Measurements from ENCODE around the gene TTYH1.
"Not testable (repeated sequence)": the region's sequence is repeated elsewhere in the genome, so short reads cannot be mapped to it uniquely, and the experiment has no call there.

The TTYH1 gene

DNA sequence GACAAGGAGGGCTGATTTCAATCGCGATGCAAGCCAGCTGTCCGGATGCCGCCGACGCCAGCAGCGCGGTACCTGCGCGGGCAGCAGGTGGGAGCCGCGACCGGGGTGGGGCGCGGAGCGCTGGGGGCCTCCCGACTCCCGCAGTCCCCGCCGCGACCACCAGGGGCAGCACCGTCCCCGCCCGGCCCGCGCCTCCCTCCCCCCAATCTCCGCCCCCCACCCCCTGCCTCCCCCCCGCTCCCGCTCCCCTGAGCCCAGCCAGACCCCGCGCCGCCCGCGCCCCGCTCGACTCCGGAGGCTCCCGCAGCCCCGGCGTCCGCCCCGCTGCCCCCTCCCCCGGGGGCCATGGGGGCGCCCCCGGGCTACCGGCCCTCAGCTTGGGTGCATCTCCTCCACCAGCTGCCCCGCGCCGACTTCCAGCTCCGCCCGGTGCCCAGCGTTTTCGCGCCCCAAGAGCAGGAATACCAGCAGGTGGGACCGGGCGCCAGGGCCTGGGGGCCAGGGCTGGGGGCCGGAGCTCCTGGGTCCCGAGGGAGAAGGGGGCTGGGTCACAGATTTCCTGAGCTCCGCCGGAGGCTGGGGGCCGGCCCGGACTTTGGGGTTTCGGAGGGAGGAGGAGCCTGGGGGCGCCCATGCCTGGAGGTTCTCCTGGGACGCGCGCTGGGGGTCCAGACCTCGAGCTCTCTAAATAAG, at the start of gene TTYH1:
Gene TTYH1 (plus strand): TSS at position 257 of the 693 bp plus-strand sequence. CDS start 89 bp downstream, at position 346.
- DNase-seq = no peak

DNA sequence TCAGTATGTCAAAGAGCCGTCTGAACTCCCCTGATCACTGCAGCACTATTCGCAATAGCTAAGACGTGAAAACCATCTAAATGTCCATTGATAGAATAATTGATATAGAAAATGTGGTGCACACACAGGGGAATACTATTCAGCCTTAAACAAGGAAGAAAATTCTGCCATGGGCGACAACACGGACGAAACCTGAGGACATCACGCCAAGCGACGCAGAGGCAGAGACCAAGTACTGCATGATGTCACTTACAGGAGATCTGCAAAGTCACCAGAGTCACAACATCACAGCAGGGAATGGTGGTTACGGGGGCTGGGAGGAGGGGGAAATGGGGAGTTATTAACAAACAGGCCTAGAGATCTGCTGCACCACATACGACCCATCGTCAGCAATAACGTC, 49.5 kb upstream of the TTYH1 start:
- DNase-seq = not testable (repeated sequence)

DNA sequence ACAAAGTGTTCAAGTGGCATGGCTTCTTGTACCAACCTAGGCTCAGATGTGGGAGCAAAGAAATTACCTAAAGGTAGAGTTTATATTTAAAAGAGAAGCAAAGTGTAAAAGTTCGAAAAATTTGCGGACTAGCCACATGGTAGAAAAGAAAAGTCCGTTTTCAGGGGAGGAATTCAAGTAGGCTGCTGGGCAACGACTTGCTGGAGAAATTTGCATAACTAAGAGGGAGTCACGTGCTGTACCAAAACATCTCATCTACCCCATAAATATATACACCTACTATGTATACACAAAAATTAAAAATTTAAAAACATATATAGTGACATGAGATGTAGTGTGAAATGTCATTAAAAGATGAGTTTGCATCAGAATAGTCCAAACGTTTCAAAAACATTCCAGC, 48.5 kb upstream of the TTYH1 start:
- no peak for DNase-seq

DNA sequence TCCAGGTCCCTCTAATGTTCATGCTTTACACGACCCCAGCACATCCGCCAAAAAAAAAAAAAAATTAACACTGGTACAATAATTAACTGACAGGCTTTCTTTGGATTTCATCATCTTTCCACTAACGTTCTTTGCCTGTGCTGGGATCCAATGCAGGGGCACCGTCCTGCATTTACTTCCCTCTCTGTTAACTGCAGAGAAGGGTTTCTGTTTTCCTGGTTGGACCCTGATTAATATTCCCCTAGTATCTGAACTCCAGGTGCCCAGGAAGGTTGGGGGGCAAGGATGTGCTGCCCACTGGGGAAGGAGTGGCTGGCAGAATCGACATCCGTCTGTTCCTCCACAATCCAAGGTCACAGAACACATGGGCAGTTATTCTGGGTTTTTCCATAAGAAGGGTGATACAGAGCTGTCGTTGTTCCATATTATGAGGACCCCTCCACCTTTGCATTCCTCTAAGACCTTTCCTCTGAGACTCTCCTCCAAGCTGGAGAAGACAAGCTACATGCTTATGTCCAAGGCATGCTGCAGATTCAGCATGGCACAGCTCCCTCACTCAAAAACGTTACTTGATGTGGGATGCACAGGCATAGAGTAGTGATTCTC, 46.1 kb upstream of the TTYH1 start:
- no peak for DNase-seq

DNA sequence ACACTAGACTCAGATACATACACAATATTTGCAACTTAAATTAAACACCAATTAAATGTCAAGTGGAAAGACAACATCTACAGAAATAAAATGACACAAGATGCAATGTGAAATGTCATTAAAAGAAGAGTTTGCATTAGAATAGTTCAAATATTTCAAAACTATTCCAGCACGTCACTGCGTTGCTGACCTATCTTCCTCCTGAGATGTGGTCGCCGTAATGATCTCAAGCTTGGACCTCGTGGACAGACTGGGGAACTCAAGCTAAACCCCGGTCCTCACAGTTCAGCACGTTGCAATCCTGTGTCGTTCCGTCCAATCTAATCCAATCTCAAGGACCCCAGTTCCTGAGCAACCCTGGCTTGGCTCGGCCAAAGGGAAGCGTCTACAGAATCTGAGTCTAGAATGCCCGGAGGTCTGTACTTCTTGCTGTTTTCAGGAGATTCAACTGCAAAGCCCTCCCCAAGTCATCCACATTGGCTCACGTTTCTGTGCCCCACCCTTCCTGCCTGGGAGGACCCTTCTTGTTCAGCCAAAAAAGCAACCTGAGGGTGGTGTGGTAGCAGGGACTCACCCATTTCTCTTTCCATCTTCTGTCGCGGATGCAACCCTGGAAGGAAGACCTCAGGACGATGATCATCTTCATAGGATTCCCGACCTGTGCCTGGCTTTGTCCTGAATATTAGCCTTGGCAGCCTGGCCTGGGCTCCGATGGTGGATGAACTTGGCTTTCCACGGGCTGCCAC, 45.4 kb upstream of the TTYH1 start:
- not testable (repeated sequence) for DNase-seq

DNA sequence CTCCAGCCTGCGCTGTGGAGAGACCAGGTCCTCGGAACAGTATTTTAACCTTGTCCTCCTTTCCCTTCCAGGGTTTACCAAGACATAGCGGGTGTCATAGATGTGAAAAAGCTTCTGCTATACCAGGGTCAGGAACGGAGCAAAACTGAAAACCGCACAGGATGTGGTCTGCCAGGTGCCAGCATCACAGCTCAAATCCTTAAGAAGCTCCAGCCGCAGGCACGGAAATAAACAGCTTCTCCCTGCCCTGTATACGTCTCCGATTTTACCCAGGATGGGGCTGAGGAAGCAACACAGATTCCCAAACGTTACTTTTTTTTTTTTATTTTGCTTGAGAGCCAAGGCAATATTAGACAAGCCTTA, 44.8 kb upstream of the TTYH1 start:
- DNase-seq = peak; percentile 79

DNA sequence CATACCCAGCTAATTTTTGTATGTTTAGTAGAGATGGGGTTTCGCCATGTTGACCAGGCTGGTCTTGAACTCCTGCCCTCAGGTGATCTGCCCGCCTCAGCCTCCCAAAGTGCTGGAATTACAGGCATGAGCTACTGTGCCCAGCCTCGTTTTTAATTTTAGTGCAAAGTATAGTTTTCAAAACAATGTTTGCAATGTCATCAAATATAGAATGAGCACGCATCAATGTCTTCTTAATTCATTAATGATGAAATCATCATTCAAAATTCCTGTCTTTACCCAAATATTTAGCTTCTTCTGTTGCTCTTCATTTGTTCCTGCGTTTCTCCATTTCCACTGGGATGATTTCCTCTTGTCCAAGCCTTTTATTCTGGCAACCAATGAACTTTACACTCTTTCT, 43.8 kb upstream of the TTYH1 start:
- DNase-seq = not testable (repeated sequence)

DNA sequence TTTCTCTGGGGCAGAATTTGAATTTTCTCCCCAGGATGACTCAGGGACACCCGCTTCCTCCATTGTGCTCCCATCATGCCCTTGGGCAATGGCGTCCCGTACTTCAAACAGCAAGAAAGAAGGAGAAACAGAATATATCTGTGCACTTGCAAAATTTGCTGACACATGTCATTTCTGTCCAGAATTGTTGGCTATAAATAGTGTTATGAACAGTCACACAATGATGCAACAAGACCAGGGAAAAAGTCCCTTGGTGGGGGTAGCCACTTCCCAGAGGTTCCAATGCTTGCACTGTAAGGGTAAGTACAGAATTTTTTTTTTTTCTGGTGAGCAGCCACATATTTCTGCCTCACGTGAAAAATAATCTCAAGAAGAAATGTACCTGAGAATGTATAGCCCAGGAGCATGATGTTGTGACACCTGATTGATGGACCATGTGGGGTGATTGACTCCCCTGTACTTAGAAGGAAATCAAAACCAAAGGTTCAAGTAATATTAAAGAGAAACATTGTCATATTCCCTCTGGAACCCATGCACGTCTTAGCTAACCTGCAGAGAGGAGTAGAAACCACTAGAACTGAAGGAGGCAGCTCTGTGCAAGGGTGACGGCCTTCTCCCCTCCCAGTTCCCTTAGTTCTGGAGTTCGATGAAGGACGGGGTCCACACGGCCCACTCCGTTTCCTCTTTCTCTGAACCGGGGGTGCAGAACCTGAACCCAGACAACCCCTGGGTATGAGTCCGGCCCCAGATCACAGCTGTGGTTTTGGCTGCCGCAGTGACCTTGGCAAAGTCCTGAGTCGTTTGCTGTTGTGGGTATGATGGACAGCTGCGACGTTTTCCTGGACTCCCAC, 41.3 kb upstream of the TTYH1 start:
- DNase-seq = no peak

DNA sequence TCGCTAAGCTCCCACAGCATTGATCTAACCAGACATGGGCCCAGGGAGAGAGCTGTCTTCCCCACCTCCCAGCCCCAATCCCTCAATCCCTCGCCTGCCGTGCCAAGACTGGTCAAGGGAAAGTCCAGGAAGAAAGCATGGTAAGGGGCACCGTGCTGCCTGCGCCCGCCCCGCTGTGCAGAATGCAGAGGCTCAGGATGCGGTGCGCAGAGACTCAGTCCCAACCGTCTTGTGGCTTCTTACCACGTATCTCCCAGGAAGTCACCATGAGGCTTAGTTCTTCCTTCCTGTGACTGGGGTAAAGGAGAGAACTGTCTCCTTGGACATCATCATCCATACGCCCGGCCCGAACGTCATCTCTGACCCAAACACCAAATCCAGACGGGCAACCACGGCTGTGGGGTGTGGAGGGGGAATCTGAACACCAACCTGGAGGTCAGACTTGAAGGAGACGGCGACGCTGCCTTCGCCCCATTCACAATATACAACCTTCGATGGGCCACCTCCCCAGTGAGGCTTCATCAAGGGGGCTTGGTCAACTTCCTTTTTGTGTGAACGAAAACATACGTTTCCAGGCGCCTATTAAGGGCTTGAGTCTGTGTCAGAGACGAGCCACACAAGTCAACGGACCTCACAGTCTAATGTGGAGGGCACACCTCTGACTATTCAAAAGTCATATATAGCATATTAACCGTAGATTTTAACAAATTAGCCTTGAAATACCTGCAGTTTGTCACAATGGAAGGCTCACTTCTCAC, 39.9 kb upstream of the TTYH1 start:
- not testable (repeated sequence) for DNase-seq

DNA sequence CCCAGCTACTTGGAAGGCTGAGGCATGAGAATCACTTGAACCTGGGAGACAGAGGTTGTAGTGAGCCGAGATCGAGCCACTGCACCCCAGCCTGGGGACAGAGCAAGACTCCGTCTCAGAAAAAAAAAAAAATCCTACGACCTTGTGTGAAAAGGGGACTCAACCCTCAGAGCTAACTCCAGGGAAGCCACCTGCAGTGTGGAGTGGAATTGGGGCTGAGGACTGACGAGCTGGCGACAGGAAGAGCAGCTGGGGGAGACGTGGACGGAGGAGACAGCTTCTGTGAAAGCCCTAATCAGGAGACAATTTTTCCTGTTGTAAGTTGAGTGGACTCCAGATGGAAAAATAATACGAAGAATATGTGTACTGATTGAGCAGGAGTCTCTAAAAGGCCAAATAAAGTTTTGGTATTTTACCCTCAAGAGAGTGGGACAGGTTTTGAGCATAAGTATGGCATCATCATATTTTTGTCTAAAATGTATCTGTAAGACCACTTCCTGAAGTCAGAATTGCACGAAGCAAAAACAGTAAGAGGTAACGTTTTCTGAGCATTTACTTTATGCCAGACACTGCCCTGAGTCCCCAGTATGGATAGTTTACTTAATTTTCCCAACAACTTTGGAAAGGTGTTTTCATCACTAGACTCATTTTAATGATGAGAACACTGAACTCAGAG, 38.5 kb upstream of the TTYH1 start:
- DNase-seq = no peak

DNA sequence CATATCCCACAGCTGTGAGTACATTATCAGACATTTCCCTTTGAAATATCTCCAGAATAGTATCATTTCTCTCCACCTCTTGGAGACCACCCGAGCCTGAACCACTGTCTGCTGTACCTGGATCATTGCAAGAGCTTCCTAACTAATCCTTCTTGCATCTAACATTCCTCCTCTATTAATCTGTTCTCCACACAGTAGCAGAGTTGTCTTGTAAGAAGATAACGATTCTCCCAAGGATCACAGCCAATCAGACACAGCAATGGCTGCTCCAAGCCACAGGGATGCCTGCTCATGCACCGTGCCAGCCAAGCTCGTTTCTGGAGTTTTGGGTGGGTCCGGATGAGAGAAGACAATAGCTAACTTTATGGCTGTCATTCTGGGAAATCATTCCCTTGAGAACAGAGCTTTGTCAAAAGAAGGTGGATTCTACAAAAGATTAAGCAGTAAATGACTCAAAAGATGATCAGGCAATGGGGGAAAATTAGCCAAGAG, 36.0 kb upstream of the TTYH1 start:
- DNase-seq = no peak

DNA sequence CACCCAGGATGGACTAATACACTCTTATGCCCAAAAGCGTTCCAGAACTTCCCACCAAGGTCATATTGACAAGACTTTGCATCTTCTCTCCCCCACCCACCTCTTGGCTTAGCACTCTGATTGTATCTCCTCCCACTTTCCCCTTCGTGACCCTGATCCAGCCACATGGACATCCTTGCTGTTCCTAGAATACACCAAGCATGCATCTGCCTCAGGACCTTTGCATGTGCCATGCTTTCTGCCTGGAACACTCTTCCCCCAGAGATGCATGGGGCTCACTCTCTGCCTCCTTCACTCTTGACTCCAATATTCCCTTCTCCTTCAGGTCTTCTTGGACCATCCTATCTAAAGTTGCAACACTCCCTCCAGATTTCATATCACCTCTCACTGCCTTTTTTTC, 34.4 kb upstream of the TTYH1 start:
- DNase-seq = no peak

DNA sequence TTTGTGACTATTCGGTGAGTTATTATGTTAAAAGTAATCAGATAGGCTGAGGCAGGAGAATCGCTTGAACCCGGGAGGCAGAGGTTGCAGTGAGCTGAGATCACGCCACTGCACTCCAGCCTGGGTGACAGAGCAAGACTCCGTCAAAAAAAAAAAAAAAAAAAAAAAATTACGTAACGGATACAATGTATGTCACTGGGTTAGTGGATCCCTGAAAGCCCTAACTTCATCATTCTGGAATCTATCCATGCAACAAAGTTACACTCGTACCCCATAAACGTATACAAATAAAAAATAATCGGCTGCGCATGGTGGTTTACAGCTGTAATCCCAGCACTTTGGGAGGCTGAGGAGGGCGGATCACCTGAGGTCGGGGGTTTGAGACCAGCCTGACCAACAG, 33.2 kb upstream of the TTYH1 start:
- DNase-seq = not testable (repeated sequence)

DNA sequence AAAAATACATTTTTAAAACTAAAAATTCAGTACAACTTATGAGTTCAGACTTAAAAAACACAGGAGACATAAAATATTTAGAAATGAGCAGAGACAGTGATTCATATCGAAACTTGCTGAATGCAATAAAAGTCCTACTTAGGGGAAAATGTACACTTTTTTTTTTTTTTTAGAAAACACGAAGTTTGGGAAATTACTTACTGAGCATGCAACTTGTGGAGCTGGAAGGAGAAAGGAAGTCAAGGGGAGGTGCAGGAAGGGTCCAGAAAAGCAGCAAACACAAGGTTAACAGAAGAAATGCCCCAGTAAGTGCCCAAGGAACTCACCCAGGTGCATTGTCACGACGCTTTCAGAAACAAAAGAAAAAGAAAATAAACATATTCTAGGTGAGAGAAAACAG, 31.9 kb upstream of the TTYH1 start:
- DNase-seq = no peak

DNA sequence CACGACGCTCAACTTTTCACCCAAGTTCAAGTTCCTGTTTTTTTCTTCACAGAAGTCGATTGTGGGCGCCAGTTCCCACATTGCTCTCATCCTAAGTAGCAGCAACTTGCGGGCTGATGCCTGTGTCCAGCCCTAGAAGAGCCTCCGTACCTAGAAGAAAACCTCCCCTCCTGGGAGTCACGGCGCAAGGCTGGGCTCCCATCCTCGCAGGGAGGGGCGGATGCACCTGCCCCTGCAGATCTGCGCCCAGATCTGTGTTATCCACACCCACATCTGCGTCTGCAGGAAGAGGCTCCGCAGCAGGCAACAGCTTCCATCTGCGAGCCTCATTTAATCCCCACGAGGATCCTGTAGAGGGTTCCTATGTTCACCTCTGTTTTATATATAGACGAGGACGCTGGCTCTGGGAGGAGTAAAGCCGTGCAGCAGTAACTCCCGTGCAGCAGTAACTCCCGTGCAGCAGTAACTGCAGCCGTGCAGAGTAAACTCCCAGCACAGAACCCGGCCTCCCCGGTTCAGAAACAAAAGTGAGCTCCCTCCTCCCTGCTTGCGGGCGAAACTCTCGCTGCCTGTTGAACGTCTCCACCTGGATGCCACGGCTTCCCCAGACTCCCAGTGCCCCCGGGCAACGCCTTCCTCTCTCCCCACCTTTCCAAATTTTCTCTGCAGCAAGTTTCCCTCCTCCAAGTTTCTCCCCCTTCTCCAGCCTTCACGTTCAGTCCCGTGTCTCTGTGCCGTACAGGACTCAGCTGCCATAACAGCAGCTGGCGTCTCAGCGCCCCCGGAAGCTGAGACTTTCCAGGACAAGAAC, 27.1 kb upstream of the TTYH1 start:
- peak; percentile 19 for DNase-seq

DNA sequence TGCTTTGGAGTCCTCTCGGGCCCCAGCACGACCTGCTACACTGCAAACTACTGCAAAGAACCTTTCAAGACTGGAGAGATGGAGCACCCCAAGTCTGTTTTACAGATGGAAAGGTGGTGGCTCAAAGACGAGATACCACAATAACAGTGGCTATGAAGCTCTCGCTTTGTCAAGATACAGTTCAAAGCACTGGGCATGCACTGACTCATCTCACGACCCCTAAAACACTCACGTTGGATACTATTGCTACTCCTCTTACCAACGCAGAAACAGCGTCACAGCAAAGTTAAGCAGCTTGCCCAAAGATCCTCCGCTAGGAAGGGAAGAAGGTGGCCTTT, 26.5 kb upstream of the TTYH1 start:
- DNase-seq = no peak

DNA sequence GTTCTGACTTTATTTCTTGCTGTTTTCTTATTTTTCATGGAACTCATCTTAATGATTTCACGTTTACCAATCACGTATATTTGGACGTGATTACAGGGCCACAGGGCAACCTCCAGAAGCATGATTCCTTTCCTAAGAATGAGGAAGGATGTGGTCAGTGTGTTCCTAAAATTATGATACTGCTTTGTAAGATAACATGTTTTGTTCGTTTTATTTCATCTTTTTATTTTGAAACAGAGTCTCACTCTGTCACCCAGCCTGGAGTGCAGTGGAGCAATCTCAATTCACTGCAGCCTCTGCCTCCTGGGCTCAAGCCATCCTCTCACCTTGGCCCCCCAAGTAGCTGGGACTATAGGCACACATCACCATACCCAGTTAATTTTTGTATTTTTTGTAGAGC, 25.7 kb upstream of the TTYH1 start:
- no peak for DNase-seq

DNA sequence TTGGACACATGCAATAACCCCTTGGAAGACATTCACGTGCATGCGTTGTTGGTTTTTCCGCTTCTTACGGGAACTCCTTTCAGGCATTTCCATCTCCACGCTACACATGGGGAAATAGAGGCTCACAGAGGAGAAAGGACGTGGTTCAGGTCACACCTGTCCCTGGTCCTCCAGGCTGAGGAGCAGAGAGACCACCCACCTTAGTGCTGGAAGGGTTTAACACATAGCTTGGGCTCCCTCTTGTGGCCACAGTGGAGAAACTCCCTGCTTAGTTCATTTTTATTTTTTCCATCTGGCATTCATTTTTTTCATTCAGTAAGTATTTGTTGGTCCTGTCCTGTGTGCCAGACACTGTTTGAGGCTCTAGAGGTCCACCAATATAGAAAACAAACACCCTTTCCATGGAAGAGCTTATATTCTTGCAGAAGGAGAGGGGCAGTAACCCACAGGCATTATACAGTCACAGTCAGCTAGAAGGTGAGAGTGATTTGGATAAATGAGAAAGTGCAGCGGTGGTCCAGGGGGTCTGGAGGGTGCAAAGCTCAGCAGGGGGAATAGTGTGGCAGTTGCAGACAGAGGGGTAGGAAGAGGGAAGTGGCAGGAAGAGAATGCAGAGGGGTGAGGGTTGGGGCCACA, 24.2 kb upstream of the TTYH1 start:
- DNase-seq = peak; percentile 61

DNA sequence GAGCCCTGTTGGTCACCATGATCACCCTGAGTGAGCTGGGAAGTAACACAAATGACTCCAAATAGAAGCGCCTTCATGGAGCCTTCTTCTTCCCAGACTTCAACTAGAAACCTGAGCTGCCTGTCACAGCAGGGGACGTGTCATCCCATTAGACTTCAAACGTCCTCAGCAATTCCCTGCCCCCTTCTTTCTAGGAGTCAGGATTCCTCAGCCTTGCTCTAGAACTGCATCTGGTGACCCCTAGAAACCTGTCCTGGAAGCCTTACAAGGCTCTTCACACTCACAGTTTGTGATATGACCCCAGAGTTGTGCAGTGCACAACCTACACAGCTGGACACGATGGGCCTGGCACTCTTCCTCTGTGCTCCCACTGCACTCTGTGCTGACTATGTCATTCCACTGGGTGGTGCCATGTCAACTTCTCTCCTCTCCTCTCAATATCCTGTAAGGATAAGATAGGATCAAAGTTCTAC, 23.6 kb upstream of the TTYH1 start:
- no peak for DNase-seq

DNA sequence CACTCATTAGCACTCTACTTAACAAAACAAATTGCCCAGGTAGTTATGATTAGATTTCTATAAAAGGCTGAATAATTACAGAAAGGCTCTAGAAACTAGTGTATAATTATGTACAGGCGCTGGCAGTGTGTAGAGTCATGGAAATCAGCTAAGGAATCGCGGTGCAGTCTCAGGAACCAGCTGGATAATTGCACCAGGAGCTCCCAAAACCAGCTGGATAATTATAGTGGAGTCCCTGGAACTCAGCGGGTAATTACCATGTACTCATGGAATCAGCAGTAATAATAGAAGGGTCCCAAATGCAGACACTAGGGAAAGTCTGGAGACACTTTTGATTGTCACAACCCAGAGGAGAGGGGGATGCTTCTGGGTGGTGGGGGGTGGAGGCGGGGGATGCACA, 23.2 kb upstream of the TTYH1 start:
- no peak for DNase-seq
